Stomach (tissue), 4 donors: ENCODE data around the gene SMCP.

Source experiments
- POLR2A ChIP-seq, 4 donors: fragments of 450-650 bp; IDR thresholded peaks; one replicate each; pipeline ENCODE4 v1.6.1; 2016; ENCODE audit warnings: antibody characterized with exemption in 4 of 4, control low read depth in 2 of 4, mild to moderate bottlenecking in 1 of 4, moderate library complexity in 1 of 4
- POLR2AphosphoS5 ChIP-seq, 3 donors: sonication (generic); formaldehyde crosslinking; IDR thresholded peaks; one replicate each; pipeline ENCODE4 v1.6.1; 2016; ENCODE audit warnings: antibody characterized with exemption in 3 of 3
- TF ChIP-seq, protein P1 (sequence below), 7 experiments: fragments of 450-650 bp in 4 of 7; fragments of 200-600 bp in 3 of 7; sonication (generic) in 3 of 7; IDR thresholded peaks; one replicate each; pipeline ENCODE4 v1.5.1; 2016 to 2019; ENCODE audit warnings: antibody characterized with exemption in 7 of 7, control low read depth in 2 of 7, mild to moderate bottlenecking in 1 of 7

DNA sequence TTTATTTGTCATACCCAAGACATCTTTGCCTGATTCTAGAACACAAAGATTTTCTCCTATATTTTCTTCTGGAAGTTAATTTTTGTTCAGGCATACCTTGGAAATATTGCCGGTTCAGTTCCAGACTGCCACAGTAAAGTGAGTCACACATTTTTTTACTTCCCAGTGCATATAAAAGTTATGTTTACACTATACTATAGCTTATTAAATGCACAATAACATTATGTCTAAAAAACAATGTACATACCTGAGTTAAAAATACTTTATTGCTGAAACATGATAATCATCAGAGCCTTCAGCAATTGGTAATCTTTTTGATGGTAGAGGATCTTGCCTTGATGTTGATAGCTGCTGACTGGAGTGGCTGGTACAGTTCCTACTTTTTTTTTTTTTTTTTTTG is 10.0 kb downstream of the SMCP start:
- TF ChIP-seq, protein P1, sequence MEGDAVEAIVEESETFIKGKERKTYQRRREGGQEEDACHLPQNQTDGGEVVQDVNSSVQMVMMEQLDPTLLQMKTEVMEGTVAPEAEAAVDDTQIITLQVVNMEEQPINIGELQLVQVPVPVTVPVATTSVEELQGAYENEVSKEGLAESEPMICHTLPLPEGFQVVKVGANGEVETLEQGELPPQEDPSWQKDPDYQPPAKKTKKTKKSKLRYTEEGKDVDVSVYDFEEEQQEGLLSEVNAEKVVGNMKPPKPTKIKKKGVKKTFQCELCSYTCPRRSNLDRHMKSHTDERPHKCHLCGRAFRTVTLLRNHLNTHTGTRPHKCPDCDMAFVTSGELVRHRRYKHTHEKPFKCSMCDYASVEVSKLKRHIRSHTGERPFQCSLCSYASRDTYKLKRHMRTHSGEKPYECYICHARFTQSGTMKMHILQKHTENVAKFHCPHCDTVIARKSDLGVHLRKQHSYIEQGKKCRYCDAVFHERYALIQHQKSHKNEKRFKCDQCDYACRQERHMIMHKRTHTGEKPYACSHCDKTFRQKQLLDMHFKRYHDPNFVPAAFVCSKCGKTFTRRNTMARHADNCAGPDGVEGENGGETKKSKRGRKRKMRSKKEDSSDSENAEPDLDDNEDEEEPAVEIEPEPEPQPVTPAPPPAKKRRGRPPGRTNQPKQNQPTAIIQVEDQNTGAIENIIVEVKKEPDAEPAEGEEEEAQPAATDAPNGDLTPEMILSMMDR (IDR thresholded peaks at IDR 0.05) = no peak
- no peak for TF ChIP-seq POLR2A (IDR thresholded peaks at IDR 0.05)
- TF ChIP-seq POLR2AphosphoS5 (IDR thresholded peaks at IDR 0.05) = no peak
